Activated T-cell treated with anti-CD3 and anti-CD28 coated beads for 4 hours (primary cell): Measurements from ENCODE around the gene COG7.
"Not testable (repeated sequence)": the region's sequence is repeated elsewhere in the genome, so short reads cannot be mapped to it uniquely, and the experiment has no call there.

Source experiments
- DNase-seq: peaks from one replicate; pipeline ENCODE4 v3.0.0-alpha.2; 2020

The COG7 gene

GRCh38 chr16:23466162-23466885 is 13.3 kb upstream of the COG7 start:
- no peak for DNase-seq

DNA sequence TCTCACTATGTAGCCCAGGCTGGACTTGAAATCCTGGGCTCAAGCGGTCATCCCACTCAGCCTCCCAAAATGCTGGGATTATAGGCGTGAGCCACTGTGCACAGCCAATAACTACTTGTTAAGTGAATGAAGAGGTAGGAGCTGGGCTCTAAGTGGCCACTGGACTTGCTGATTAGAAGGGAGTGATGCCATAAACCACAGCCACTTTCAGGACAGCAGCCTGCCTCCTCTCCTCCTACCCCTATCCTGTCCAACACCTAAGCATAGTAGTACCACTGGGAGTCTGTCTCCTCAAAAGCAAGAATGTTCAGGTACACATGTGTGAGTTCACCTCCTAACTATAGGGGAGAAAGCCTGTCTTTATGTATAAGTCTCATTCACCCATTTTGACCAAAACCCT is 12.2 kb upstream of the COG7 start:
- no peak for DNase-seq

GRCh38 chr16:23464196-23464595 is 11.2 kb upstream of the COG7 start:
- DNase-seq: no peak

DNA sequence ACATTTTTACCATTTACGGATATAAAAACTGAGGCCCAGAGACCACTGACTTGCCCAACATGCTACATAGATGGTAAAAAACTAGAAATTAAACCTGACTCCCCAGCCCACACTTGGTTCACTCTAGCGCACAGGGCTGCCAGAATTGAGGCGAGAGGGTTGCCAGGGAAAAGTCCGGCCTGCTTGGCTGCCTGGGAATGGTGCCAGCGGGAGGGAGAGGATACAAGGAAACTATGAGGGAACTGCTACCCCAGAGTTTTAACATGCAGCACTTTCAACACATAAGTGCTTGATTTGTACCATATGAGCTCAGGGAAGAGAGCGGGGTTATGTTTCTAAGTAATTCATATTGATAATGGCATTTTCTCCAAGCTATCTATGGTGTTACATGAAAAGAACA is 10.0 kb upstream of the COG7 start:
- not testable (repeated sequence) for DNase-seq

- no peak for DNase-seq
Observed at GRCh38 chr16:23453338-23454052, 506 bp upstream of the COG7 start.

GRCh38 chr16:23452221-23452571 is 793 bp downstream of the COG7 start:
- no peak for DNase-seq

- DNase-seq: no peak
Observed at GRCh38 chr16:23448392-23448791, 4.6 kb downstream of the COG7 start.

DNA sequence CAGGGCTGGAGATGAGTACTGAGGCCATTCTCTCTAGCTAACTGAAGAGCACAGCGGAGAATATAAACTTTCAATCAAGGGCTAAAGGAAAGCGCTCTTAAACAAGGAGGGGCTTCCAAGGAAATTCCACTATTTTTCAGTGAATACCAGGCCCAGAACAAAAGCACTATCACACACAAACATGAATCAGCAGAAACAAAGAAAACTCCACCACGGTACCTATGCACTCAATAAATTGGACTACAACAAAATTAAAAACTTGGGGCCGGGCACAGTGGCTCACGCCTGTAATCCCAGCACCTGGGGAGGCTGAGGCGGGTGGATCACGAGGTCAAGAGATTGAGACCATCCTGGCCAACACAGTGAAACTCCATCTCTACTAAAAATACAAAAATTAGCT is 15.4 kb downstream of the COG7 start:
- DNase-seq: not testable (repeated sequence)

DNA sequence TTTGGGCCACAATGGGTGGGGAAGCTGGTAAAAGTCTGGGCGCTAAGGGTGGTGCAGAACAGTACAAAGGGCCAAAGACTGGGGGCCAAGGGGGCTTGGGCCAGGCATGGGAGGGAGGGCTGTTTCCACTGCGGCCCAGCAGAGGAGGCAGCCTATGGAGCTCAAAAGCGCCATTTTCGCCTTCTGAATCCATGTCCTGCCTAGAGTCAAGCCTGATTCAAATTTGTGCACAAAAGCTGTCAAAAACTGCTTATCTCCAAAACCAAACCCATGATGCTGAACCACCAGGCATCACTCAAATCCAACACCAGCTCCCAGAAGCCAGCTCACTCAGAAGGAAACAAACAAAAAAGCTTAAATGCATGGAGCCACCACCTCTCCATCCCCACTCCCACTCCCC is 16.0 kb downstream of the COG7 start:
- no peak for DNase-seq

- peak; percentile 36 for DNase-seq
Observed at GRCh38 chr16:23435500-23435899, 17.5 kb downstream of the COG7 start.

DNA sequence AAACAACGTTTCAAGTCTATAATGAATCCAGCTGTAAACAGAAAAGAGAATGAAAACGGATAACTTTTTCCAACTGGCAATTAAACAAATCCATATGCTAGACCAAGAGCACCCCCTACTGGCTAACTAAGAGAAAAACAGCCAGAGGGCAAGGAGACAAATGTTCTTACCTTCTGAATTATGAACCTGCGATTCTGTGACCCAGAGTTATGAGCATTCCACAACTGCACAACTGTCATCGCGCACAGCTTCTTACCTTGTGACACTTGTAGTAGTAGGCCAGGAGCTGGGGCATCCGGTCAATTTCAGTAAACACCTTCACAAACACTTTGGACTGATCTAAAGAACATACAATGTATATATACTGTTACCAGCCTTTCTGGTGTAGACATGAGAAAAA is 18.6 kb downstream of the COG7 start:
- no peak for DNase-seq

- no peak for DNase-seq
Observed at GRCh38 chr16:23433261-23433920, 19.6 kb downstream of the COG7 start.

DNA sequence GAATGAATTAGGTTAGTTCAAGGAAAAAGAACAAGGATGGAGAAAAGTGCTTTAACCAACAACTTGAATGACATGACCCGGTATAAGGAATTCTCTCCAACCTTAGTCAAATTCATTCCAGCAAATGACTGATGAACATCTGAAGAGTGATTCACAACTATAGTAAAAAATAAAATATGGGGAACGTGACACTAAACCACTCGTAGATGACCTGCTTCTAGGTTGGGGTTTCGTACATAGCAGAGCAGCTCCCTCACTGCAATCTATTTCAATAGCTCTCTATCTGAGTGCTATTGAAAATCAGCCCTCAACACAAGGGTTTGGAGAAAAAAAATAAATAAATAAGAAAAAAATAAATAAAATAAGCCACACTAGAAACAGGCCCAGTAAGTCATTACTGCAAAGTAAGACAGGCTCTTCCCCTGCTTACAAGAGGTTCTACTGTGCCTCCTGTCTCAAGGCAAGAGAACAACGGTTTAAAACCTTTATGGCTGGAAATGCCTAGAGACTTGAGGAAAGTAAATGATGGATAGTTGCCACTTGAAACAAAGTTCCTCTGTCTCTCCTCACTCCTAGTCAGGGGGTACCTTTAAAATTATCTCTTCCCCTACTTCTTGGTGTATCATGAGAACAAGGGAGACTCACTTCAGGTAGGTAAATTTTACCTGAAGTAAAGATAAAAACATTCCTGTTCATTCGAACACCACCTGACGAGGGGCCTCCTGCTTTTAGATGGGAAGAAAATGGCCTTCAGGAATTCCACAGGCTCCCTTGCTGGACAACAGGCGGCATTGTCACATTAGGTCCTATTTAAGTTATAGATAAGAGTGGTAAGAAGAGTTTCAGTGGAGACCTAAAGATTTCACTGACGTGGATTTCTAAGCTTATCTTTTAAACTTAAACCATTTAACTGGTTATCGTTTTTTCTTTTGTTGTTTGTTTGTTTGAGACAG is 20.5 kb downstream of the COG7 start:
- no peak for DNase-seq

DNA sequence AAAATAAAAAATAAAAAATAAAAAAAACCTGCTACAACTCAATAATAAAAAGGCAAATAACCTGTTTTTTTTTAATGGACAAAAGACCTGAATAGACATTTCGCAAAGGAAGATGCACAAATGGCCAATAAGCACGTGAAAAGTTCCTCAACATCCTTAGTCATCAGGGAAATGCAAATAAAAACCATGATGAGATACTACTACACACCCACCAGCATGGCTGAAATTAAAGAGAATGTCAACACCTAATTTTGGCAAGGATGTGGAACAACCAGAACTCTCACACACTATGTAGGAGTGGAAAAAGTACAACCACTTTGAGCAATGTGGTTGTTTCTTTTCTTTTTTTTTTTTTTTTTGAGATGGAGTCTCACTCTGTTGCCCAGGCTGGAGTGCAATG is 24.6 kb downstream of the COG7 start:
- DNase-seq: no peak

GRCh38 chr16:23424292-23424958 is 28.6 kb downstream of the COG7 start:
- DNase-seq: no peak

DNA sequence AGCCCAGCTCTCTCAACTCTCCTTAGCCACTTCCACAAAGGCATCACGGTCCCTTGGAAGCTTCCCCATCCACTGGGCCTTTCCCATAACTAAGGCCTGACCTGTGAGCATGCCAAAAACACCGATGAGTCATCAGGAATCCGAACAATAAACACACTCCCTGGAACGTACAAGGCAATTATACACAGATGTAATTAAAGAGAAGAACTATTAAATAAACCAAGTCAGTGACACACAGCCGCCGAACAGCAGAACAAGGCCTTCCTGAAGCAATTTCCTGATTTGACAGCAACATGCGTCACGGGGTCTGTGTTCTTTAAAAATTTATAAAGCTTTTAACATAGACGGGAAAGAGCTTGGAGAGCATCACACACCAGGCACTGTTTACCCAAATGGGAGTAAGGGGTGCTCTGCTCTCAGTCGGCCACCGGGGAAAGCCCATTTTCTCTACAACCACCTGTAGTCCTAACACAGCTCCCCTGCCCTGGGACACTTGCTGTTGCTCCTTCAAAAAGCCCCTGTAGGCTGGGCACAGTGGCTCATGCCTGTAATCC is 29.4 kb downstream of the COG7 start:
- no peak for DNase-seq

GRCh38 chr16:23420011-23420410 is 33.0 kb downstream of the COG7 start:
- DNase-seq: no peak

- no peak for DNase-seq
Observed at GRCh38 chr16:23416816-23417215, 36.2 kb downstream of the COG7 start.

DNA sequence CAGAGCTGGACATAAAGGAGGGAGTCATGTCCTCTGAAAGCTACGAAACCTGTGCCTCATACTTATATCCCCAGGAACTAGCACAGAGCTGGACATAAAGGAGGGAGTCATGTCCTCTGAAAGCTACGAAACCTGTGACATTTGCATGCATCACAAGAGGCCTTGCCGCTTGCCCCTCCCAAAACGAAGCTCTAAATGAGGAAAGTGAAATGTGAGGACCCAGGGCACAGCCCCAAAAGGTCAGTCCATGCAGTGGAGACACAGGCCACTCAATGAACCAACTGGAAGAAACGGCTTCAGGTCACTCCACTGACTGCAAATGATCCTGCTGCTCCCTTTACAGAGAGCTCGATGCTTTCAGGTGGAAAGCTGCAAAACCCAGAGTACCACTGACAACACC is 38.3 kb downstream of the COG7 start:
- no peak for DNase-seq

DNA sequence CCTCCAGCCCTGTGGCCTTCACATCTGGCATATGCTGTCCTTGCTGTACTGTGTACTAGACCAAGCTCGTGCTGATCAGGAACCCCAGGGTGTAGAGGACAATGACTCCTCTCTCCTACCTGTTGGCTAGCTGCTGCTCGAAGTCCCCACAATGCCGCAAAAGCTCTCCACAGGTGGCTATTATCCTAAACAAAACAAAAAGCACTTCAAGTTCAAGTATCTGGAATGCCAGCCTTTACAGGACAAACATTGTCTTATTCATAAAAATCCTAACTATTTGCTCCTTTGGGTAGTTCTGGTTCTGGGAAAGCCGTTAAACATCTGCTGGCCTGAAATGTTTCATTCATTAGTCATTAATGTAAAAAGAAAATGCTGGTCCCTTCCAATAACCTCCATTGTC is 42.8 kb downstream of the COG7 start:
- DNase-seq: no peak

DNA sequence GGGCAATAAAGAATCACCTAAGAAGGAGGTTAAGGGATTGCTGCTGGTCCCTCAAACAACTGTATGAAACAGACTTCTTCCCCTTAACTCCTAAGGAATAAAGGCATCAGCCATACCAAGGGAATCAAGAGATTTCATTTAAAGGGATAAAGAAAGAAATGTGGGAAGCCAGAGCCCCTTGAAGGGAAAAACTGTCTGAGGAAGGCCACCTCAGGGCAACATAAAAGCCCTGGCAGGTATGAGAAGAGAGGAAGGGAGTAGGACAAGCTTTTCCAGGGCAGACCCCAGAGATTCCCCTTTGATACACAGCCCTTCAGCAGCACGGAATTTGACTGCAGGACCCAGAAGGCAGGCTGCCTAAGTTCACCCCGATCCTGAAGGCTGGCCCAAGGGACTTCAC is 43.5 kb downstream of the COG7 start:
- DNase-seq: no peak

DNA sequence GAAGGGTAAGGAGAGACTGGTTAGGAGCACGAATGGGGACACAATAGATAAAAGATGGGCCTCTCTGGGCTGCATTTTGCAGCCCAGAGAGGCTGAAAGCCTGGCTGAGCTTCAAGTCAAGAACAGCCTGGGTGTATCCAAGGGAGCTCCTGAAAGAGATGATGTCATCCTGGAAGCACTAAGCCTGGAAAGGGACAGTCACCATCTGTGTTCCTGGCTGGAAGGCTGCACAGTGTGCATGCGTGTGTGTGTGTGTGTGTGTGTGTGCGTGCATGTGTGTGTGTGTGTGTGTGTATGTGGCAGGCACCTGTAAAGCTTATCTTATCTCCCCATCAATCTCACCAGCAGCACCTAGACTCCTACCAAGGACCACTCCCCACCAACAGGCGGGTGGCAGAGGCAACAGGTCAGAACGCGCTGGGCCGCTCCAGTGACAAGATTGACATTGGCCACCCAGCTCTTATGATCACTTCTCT is 44.1 kb downstream of the COG7 start:
- no peak for DNase-seq
